Lung (tissue), 12 donors: ENCODE results near the gene LRCH1. TPM values are rescaled to one million over a fixed set of nuclear protein-coding genes. Genes with fewer than 3 reads are reported as not detected.

Source experiments
- ATAC-seq: fragments of 200-7000 bp; cut with Tn5 transposase; one replicate; pipeline ENCODE4 v1.9.1; 2020; ENCODE audit warnings: moderate number of reproducible peaks; ENCODE audit not compliant: insufficient read depth, low FRiP score
- DNase-seq, 3 donors: peaks; one replicate each; pipeline ENCODE4 v3.0.0-alpha.2; 2013 to 2017
- H3K27ac ChIP-seq, 2 donors: one replicate each; pipeline ENCODE4 v1.5.1; 2013; ENCODE audit warnings: mild to moderate bottlenecking in 2 of 2, moderate library complexity in 2 of 2, control low read depth in 1 of 2, inconsistent platforms in 1 of 2, low read depth in 1 of 2, low read length in 1 of 2
- H3K27me3 ChIP-seq, 3 donors: one replicate each; pipeline ENCODE4 v1.5.1; 2013; ENCODE audit warnings: low read length in 2 of 3; ENCODE audit not compliant: control insufficient read depth in 3 of 3, insufficient read depth in 3 of 3
- H3K36me3 ChIP-seq, 4 donors: one replicate each; pipeline ENCODE4 v1.5.1; 2013; ENCODE audit warnings: low read length in 4 of 4, mild to moderate bottlenecking in 1 of 4, moderate library complexity in 1 of 4; ENCODE audit not compliant: control insufficient read depth in 4 of 4, insufficient read depth in 4 of 4
- H3K4me1 ChIP-seq, 5 donors: one replicate each; pipeline ENCODE4 v1.5.1; 2013; ENCODE audit warnings: low read length in 5 of 5, mild to moderate bottlenecking in 2 of 5, moderate library complexity in 1 of 5; ENCODE audit not compliant: control insufficient read depth in 5 of 5, insufficient read depth in 5 of 5
- H3K4me3 ChIP-seq: one replicate; pipeline ENCODE4 v1.5.1; 2013; ENCODE audit warnings: mild to moderate bottlenecking, control low read depth, moderate library complexity
- H3K9ac ChIP-seq, 2 donors: one replicate each; pipeline ENCODE4 v1.5.1; 2013; ENCODE audit warnings: low read length in 2 of 2, control low read depth in 1 of 2; ENCODE audit not compliant: insufficient read depth in 1 of 2
- H3K9me3 ChIP-seq, 4 donors: one replicate each; pipeline ENCODE4 v1.5.1; 2013; ENCODE audit warnings: low read length in 3 of 4, mild to moderate bottlenecking in 1 of 4, moderate library complexity in 1 of 4; ENCODE audit not compliant: control insufficient read depth in 4 of 4, insufficient read depth in 3 of 4
- CTCF ChIP-seq: IDR thresholded peaks from 2 replicates; pipeline ENCODE4 v1.5.1; 2012; ENCODE audit warnings: mild to moderate bottlenecking; ENCODE audit errors: control extremely low read depth, extremely low read depth
- WGBS, 2 donors: extraction: QIAGEN DNeasy Blood & Tissue Kit; methylation state at CpG; one replicate each; pipeline ENCODE4 v1.1.7; 2013; 5-methylcytosine and 5-hydroxymethylcytosine counted together
- polyA plus RNA-seq, 2 donors: library from polyadenylated mRNA; stranded (reverse); fragments of 200-250 nt; gene quantifications; one replicate each; pipeline ENCODE4 v1.2.1, GENCODE V29; 2013
- total RNA-seq, 2 donors: library from RNA; depleted of rRNA in 1 of 2; stranded (reverse); fragments of >200 nt in 1 of 2; gene quantifications; one replicate each; pipeline ENCODE4 v1.2.1, GENCODE V29; 2014 to 2021
- donor health status: control.
- donor health status: control.
- donor health status: Bipolar disorder and iron deficiency.
- donor health status: healthy.
- donor health status: DM: yes; HTN: yes; CAD: no.

The LRCH1 gene
- total and polyA plus RNA-seq, 4 donors, result 3.6 to 35.4 (median 13.2) TPM

GRCh38 chr13:46570273-46570672 lies 17.3 kb downstream of the LRCH1 start:
- DNase-seq (no peak), ATAC-seq (no peak)
- Histone ChIP-seq H3K4me1 (peaks cover 18 to 61% (median 27%) of the 10 kb centered on the region in 5 donors), H3K9ac (no peak overlapping the region), H3K27ac (no peak overlapping the region), H3K36me3 (no peaks in the 10 kb centered on the region), H3K27me3 (no peaks in the 10 kb centered on the region), H3K9me3 (no peaks in the 10 kb centered on the region), H3K4me3 (no peak overlapping the region)
- 78 to 94% methylated on average over 4 of the region's 4 CpGs for WGBS, 2 donors
- no peak for TF ChIP-seq CTCF

GRCh38 chr13:46571189-46571908 lies 18.4 kb downstream of the LRCH1 start:
- ATAC-seq, result no peak
- no peaks in the 10 kb centered on the region for H3K36me3 ChIP-seq
- H3K4me3 ChIP-seq, result no peak overlapping the region
- no peak overlapping the region for H3K9ac ChIP-seq
- peaks cover 18 to 65% (median 37%) of the 10 kb centered on the region in 5 donors for H3K4me1 ChIP-seq
- TF ChIP-seq CTCF, result no peak
- peak; percentile 40 to 68 (median 54) for DNase-seq
- peak overlapping the region in 1 of 2 donors; percentile 28 for H3K27ac ChIP-seq
- no peaks in the 10 kb centered on the region for H3K9me3 ChIP-seq
- H3K27me3 ChIP-seq, result no peaks in the 10 kb centered on the region
- 83 to 85% methylated on average over 11 of the region's 11 CpGs for WGBS, 2 donors

GRCh38 chr13:46571909-46572595 lies 19.1 kb downstream of the LRCH1 start:
- 73 to 75% methylated on average over 7 of the region's 7 CpGs for WGBS, 2 donors
- no peak for TF ChIP-seq CTCF
- H3K9ac ChIP-seq, result peak overlapping the region in 1 of 2 donors; percentile 61
- DNase-seq (no peak), ATAC-seq (no peak)
- H3K4me1 ChIP-seq, result peaks cover 18 to 65% (median 40%) of the 10 kb centered on the region in 5 donors
- H3K27me3 ChIP-seq, result no peaks in the 10 kb centered on the region
- no peak overlapping the region for H3K27ac ChIP-seq
- no peaks in the 10 kb centered on the region for H3K36me3 ChIP-seq
- no peaks in the 10 kb centered on the region for H3K9me3 ChIP-seq
- no peak overlapping the region for H3K4me3 ChIP-seq
